Left colon (tissue), 2 donors: ENCODE measurements around the gene RNF43. TPM values are rescaled to one million over a fixed set of nuclear protein-coding genes. Genes with fewer than 3 reads are reported as not detected.

Experiments used
- ATAC-seq: fragments of 200-7000 bp; cut with Tn5 transposase; one replicate; pipeline ENCODE4 v1.9.1; 2020; ENCODE audit warnings: mild to moderate bottlenecking, moderate library complexity
- DNase-seq, 2 donors: peaks; one replicate each; pipeline ENCODE4 v3.0.0-alpha.2; 2020
- intact Hi-C, 2 donors: fragments of 100-400 bp; cut with DNase I in 1 of 2; cut with micrococcal nuclease in 1 of 2; formaldehyde crosslinking; loops; one replicate each; pipeline versions ENCODE4 v1.11.2 to v1.14.0; 2022; cut with DNase I, micrococcal nuclease
- total RNA-seq, 2 donors: library from RNA; stranded (reverse); fragmentation: NEBNext Ultra II Directional; extraction: Animal tissue kit (Norgen Biotek cat#: 25700); gene quantifications; one replicate each; pipeline ENCODE4 v1.2.1, GENCODE V29; 2021
- donor health status: DM: no; HTN: no; CAD: no.
- donor health status: DM: yes; HTN: yes; CAD: no.

Gene RNF43
- total RNA-seq, 2 donors from 2014 or later, result 37.3 to 50.5 TPM

- ATAC-seq, result no peak
- no peak for DNase-seq
- intact Hi-C loops, result no loop called here
Measured at GRCh38 chr17:58386708-58387107, 30.6 kb downstream of the RNF43 start.

- intact Hi-C loops, result no loop called here
- ATAC-seq, result no peak
- DNase-seq, result no peak
Measured at GRCh38 chr17:58385359-58385899, 31.9 kb downstream of the RNF43 start.

GRCh38 chr17:58384897-58385296, 32.4 kb downstream of the RNF43 start:
- intact Hi-C loops, result no loop called here
- ATAC-seq (no peak), DNase-seq (no peak)

- intact Hi-C loops, result no loop called here
- DNase-seq, result no peak
- no peak for ATAC-seq
Measured at GRCh38 chr17:58383892-58384462, 33.4 kb downstream of the RNF43 start.

GRCh38 chr17:58382872-58383242, 34.5 kb downstream of the RNF43 start:
- intact Hi-C loops, result no loop called here
- DNase-seq (peak; percentile 51 to 63), ATAC-seq (peak; percentile 27)

GRCh38 chr17:58382108-58382871, 35.0 kb downstream of the RNF43 start:
- intact Hi-C loops, result no loop called here
- DNase-seq (no peak), ATAC-seq (peak; percentile 14)

- no peak for DNase-seq
- ATAC-seq, result peak; percentile 4
- intact Hi-C loops, result no loop called here
Measured at GRCh38 chr17:58381124-58382035, 36.0 kb downstream of the RNF43 start.

- no peak for ATAC-seq
Measured at GRCh38 chr17:58380207-58381123, 36.9 kb downstream of the RNF43 start.

GRCh38 chr17:58379511-58379824, 37.9 kb downstream of the RNF43 start:
- DNase-seq (no peak), ATAC-seq (no peak)
- intact Hi-C loops, result no loop called here

More at GRCh38 chr17:58380207-58381123, 36.9 kb downstream of the RNF43 start:
- DNase-seq, result no peak
- intact Hi-C loops, result no loop called here

- DNase-seq, result peak in 1 of 2 donors; percentile 22
- intact Hi-C loops, result no loop called here
- ATAC-seq, result no peak
Measured at GRCh38 chr17:58378733-58379510, 38.4 kb downstream of the RNF43 start.

GRCh38 chr17:58377661-58378060, 39.7 kb downstream of the RNF43 start:
- intact Hi-C loops, result no loop called here
- DNase-seq, result peak; percentile 13 to 32

GRCh38 chr17:58377093-58377601, 40.2 kb downstream of the RNF43 start:
- peak; percentile 61 for ATAC-seq
- DNase-seq, result peak; percentile 45 to 74
- intact Hi-C loops, result no loop called here

More at GRCh38 chr17:58377661-58378060, 39.7 kb downstream of the RNF43 start:
- peak; percentile 57 for ATAC-seq

- peak in 1 of 2 donors; percentile 25 for DNase-seq
- intact Hi-C loops, result no loop called here
- ATAC-seq, result no peak
Measured at GRCh38 chr17:58376472-58377000, 40.8 kb downstream of the RNF43 start.

- intact Hi-C loops, result no loop called here
- peak in 1 of 2 donors; percentile 55 for DNase-seq
- ATAC-seq, result peak; percentile 48
Measured at GRCh38 chr17:58375811-58376210, 41.5 kb downstream of the RNF43 start.

- intact Hi-C loops, result no loop called here
- ATAC-seq, result peak; percentile 58
Measured at GRCh38 chr17:58375256-58375655, 42.1 kb downstream of the RNF43 start.

GRCh38 chr17:58373923-58374322, 43.4 kb downstream of the RNF43 start:
- ATAC-seq (no peak), DNase-seq (no peak)
- intact Hi-C loops, result no loop called here

More at GRCh38 chr17:58375256-58375655, 42.1 kb downstream of the RNF43 start:
- peak in 1 of 2 donors; percentile 24 for DNase-seq

- intact Hi-C loops, result no loop called here
- DNase-seq, result no peak
Measured at GRCh38 chr17:58373003-58373402, 44.3 kb downstream of the RNF43 start.

More at GRCh38 chr17:58373003-58373402, 44.3 kb downstream of the RNF43 start:
- ATAC-seq, result no peak
